DMS114 treated with DMSO at 0.1 percent for 48 hours (cell line): ENCODE results near the gene MTMR2.

Experiments
- DNase-seq: peaks from one replicate; lab custom pipeline; 2025; ENCODE audit not compliant: unreplicated experiment; lab: John Stamatoyannopoulos, UW

MTMR2 gene

DNA sequence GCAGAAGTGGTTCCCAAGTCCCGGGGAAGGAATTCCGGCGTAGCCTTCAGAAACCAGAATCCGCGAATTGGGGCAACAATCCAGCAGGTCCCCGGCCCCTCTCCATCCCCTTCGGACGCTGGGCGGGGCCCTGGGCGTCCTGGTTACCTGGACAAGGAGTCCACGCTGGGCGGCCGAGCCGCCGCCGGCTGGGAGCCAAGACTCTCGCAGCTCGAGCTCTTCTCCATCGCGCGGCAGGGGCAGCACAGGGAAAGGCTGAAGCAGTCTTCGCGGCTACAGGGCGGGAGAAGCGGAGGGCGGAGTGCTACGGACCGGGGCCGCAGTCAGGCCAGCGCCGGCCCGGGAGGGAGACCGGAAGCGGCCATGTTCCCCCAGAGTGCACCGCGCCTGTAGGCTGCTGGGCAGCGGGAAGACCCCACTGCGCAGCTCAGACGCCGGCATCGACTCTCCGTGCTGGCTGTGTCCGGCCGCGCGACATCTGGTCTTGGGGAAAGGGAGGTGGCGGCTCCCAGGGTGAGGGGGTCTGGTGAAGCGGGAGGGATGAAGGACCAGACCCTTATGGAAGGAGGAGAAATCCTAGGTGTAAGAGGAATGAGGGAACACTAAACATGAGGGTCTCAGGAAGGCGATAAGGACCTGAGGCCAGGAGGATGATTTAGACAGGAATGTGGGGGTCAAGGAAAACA, at the start of gene MTMR2:
Gene MTMR2, minus strand, starts transcription at position 380 of the 686 bp plus-strand sequence. Its CDS starts 153 bp downstream, at position 227.
- peak; percentile 39 for DNase-seq

DNA sequence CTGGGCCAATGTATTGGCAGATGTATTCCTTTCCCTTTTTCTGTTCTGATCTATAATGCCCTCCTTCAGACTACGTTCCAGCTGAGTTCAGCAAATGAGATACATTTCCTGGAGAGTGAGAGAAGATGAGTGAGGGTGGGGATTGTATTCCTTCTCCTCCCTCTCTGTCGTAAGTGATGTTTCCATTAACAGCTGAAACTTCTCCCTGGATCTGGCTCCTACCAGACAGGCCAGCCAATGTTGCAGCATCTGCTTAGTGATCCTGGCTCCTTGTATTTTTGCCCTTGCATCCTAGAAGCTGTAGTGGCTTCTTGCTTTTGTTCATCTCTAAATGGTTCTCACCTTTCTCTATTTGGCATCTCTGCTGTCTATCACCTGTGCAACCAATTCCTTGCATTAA, 48.2 kb upstream of the MTMR2 start:
- DNase-seq = no peak

DNA sequence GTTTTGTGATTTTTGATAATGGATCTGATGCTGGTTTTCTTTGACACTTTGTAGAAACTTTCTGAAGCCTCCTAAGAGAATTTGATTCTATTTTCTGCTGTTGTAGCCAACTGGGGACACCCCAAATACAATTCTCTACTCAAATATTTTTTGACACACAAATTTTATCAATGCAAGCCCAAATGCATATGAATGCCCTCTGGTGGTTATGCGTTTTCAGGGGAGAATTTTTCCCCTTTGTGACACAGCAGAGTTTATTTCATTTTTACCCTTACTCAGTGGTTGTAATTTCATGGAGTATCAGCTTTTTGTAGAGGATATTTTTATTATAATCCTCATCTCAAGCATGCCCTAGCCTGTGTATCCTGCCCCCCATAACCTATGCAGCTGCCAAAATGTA, 44.7 kb upstream of the MTMR2 start:
- no peak for DNase-seq

DNA sequence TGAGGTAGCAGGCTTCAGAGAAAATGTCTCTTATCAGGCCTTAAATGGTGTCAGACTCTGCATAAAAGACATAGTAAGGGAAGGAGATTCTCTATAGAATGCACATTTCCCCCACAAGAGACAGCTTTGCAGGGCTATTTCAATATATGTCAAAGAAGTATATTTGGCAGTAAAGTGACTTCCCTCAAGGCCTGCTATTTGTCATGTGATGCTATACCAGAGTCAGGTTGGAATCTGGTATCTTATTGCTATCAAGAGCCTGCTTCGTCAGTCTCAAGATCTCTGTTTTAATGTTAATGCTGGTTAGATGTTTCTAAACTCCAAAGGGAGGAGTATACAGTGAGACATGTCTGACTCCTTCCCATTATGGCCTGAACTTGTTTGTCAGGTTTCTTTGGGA, 40.4 kb upstream of the MTMR2 start:
- DNase-seq = no peak

DNA sequence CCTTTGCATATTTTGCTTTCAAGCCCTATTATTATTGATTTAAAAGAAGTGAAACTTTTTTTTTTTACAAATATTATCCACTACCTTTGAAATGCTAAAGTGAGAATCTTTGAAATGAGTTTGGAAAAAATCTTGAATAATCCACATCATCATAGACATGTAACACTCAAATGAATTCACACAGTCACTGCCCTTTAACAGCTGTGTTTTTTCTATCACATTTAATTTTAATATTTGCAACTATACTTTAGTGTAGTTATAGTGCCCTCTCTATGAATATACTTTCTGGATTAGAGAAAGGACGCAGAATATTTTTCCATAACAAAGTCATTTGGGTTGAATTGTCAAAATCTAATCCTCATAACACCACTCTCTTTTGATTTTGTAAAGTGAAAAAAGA, 37.9 kb upstream of the MTMR2 start:
- DNase-seq = no peak

DNA sequence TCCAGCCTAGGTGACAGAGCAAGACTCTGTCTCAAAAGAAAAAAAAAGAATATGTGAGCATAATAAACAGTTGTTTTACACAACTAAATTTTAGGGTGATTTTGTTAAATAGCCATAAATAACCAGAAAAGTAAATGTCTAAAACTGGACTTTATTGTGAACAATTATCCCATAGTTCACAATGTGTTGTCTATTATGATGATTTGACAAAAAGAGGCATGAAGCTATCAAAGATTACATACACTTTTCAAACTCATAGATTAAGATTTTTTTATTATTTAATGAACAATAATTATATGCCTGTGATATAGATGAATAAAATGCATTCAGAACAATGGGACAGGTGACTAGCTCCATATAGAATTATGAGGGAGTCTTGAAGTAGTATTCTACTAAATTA, 27.0 kb upstream of the MTMR2 start:
- no peak for DNase-seq

DNA sequence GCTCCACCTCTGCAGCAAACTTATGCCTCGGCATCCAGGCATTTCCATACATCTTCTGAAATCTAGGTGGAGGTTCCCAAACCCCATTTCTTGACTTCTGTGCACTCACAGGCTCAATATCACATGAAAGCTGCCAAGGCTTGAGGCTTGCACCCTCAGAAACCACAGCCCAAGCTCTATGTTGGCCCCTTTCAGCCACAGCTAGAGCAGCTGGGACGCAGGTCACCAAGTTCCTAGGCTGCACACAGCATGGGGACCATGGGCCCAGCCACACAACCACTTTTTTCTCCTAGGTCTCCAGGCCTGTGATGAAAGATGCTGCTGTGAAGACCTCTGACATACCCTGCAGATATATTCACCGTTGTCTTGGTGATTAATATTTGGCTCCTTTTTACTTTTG, 24.7 kb upstream of the MTMR2 start:
- DNase-seq = no peak

DNA sequence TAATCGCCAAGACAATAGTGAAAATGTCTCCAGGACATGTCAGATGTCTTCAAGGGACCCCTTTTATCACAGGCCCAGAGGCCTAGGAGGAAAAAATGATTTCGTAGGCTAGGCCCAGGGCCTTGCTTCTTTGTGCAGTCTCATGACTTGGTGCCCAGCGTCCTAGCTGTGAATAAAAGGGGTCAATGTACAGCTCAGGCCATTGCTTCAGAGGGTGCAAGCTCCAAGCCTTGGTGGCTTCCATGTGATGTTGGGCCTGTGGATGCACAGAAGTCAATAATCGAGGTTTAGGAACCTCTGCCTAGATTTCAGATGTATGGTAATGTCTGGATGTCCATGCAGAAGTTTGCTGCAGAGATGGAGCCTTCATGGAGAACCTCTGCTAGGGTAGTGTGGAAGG, 20.7 kb upstream of the MTMR2 start:
- no peak for DNase-seq

DNA sequence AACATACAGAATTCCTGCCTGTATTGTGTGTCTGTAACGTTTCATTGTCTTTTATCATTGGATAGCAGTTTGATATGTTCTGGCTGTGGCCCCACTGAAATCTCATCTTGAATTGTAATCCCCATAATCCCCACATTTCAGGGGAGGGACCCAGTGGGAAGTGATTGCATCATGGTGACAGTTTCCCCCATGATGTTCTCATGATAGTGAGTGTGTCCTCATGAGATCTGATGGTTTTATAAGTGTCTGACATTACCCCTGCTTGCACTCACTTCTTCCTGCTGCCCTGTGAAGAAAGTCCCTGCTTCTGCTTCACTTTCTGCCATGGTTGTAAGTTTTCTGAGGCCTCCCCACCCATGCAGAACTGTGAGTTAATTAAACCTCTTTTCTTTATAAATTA, 19.6 kb upstream of the MTMR2 start:
- no peak for DNase-seq

DNA sequence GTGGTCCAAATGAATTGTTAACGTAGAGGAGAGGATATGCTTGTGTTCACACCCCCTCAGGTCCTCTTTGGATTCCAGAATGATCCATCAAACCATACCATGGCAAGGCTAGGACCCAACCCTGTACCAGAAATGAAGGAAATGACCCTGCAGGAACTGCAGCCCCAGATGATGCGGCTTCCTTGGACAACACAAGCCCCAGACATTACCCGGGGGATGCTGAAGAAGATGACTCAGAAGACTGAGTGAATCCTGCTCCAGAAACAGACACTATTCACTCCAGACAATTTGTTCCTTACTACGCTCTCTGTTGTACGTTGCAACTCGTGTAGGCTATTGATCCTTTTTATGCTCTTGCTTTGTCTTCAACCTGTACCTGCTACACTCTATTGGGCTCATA, 15.2 kb upstream of the MTMR2 start:
- no peak for DNase-seq

DNA sequence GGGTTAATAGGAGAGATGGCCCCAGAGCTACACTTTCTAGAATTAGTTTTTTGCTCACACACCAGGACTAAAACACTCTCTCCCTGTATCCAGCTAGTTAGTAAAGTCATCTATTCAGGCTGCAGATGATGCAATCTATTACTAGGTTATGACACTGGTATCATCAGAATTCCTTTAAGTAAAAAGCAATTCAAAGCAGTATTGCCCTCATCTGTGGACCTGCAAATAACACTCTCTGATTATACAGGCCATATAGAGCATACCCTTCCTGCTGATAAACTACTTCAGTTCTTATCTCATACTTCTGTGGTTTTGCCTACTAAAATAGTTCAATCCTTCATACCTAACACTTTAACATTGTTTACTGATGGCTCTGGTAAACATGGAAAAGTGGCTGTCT, 13.5 kb upstream of the MTMR2 start:
- no peak for DNase-seq

DNA sequence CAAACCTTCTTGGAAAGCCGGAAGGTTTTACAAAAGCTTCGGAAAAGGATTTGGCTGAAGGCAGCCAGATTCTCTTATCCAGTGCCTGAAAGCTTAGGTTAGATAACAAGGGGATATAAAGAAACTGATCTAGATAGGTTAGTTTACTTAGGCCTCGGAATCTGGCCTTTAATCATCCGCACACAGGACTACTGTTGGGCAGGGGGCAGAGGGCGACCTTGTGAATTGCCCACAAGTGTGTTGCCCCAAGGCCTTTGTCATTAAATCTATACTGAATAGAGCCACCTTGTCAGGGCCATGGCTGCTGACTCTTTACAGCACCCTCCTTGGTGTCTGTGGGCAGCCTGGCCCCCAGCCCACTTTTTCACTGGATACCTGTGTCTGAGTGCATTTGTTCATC, 9.7 kb upstream of the MTMR2 start:
- no peak for DNase-seq

DNA sequence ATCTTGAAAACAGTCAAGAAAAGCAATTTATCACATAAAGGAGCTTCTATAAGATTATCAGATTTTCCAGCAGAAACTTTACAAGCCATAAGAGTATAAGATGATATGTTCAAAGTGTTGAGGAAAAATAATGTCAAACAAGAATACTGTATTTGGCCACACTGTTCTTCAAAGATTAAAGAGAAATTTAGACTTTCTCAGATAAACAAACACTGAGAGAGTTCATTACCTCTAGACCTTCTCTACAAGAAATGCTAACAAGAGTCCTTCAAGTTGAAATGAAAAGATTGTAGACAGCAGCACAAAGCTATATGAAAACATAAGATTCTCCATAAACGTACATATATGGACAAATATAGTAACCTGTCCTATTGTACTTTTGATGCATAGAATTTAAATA, 8.0 kb upstream of the MTMR2 start:
- no peak for DNase-seq

DNA sequence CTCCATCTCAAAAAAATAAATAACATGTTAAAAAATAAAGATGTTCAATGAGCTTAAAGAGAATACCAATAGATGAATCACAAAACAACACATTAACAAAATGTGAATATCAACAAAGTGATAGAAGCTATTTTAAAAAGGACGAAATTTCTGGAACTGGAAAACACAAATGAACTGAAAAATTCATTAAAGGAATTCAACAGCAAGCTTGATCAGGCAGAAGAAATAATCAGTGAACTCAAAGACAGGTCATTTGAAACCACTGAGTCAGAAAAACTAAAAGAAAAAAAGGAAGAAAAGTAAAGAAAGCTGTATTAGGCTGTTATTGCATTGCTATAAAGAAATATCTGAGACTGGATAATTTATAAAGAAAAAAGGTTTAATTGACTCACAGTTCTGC, 7.0 kb upstream of the MTMR2 start:
- no peak for DNase-seq

DNA sequence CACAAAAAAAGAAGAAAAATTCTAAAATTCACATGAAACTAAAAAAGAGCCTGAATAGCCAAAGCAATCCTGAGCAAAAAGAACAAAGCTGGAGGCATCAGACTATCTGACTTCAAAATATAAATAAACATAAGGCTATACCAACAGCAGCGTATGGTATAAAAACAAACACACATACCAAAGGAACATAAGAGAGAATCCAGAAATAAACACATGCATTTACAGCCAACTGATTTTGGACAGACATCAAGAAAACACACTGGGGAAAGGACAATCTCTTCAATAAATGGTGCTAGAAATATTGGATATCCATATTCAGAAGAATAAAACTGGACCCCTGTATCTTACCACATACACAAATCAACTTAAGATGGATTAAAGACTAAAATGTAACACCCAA, 2.8 kb upstream of the MTMR2 start:
- no peak for DNase-seq

DNA sequence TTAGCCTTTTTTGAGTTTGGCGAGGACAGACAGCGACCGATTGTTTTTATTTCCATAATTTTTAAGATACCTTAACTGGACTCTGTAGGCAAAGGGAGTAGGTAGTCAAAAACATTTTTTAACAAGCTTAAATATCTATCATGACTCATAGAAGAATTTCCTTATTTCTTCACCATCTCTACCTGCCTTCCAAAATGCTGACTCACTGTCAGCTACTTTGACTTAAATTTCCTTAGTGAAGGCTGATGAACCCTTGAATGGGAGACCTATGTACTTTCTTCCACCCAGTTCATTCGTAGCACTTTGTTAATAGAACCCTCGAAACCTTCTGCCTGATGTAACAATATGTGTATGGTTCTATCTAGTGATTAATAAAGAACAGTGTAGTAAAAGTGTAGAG, 1.1 kb upstream of the MTMR2 start:
- no peak for DNase-seq

DNA sequence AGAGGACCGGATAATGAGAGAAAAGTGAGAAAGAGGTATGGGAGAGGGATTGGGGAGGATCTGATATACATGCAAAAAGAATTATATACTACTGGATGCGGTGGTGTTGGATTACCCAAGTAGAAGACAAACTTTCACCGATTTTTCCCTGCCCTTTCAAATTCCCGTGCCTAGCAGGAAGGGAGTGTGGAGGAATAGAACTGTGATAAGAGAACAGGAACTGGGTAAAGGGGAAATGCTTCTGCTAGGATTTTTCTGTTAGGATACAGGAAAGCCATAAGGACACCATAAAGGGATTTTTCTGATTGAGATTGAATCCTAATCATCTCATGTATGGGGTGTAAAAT, 480 bp upstream of the MTMR2 start:
- DNase-seq = no peak

DNA sequence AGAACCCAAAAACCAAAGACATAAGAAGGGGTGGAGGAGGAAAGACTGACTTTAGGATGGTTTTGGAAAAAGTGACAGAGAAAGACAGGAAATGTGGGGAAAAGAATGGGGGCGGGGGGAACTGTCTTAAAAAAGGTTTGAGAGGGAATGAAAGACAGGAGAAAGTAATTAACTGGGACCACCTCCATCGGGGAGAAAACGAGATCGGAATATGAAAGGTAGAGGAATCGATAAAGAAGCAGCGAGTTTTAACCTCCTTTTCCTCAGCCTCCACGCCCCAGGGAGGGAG, 524 bp downstream of the MTMR2 start:
- DNase-seq = no peak

DNA sequence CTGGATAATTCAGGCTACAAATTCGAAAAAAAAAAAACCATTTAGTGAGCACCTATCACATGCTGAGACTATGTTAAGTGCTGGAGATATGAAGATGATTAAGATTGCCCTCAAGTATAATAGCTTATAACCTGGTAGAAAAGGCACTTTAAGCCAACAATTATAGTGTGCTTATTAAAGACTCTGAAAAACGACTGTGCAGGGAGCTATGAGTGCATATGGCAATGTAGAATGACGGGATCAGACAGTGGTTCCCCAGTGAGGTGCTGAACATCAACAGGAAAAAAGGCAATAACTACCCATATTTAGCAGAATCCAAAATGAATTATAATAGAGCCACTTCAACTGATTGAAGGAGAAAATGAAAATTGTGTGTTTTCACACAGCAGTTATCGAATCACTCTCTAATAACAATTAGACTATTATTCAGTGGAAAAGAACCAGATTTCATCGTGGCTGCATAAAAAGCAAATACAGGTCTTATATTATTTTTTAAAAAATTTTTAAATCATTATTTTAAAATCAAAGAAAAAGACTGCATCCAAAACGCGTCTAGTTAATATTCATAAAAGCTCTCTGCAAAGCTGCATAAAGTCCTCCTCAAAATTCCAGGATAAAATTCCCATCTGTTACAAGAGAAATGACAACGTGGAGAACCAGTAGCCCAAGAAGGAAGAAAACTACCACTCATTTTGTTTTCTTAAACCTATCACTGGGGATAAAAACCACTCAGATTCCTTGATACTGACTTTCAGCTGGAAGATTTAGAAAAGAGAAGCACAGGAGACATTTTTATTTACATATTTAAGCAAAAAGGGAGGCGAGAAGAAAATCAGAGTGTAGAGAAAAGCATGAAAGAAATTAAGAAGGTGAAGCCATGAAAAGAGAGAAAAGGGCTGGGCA, 1.1 kb downstream of the MTMR2 start:
- DNase-seq = no peak

DNA sequence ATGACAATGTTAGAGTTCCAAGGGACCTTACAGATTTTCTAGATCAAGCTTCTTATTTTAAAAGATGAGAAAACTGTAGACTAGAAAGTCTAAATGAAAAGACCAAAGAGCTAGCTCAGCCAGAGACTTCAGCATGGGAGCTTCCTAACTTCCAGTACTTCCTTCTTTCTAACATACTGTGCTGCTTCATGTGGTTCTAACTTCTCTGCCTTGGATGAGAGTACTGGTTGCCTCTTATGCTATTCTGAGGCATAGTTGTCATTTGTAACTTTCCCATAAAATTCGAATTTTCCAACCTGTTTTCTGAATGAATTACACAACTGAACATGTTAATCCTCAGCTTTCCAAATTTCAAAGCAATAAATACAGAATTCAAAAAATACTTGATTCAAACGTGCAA, 1.8 kb downstream of the MTMR2 start:
- DNase-seq = no peak

DNA sequence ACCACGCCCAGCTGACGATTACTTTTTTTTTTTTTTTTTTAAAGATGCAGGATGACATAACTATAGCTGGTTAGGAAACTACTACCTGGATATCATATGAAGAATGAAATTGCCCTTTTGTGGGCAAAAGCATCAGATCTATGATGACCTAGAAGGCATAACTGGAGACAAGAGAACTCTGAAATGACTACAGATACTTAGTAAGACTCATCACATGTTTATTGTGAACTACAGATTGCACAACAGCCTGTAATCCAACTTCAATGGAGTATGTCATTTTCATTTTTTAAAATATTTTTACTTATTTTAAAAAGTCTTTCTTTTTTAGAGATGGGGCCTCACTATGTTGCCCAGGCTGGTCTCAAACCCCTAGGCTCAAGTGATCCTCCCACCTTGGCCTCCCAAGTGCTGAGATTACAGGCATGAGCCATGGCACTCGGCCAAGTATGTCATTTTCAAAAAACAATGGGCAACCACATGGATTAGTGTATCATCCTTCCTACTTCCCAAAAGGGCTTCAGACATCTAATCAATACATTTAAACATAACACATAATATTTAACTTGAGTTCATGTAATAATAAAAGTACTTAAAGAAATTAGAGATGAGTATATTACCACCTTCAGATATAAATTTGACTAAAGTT, 3.3 kb downstream of the MTMR2 start:
- no peak for DNase-seq

DNA sequence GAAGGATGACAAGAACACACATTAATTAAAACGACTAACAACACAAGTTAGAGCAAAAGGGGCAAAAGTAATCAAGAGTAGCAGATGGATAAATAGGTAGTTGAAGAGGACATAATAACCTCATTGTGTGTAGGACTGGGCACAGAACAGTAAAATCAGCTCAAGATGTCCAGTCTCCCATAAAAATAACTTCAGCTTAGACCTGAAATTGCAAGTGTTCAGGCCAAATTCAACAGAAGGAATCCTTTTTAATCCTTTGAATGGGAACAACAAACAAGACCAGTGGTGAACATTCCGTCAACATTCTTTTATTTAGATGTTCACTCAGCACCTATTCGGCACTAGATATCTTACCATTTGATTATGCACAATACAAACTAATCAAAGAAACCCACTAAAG, 4.4 kb downstream of the MTMR2 start:
- no peak for DNase-seq
